Epithelial cell of proximal tubule (primary cell): ENCODE data around the gene TANGO6. TPM values are rescaled to one million over a fixed set of nuclear protein-coding genes. Genes with fewer than 3 reads are reported as not detected.

Source experiments
- DNase-seq: peaks from one replicate; pipeline ENCODE4 v3.0.0-alpha.2; 2011; ENCODE audit warnings: low read depth
- H3K4me3 ChIP-seq: 2 replicates; pipeline ENCODE4 v1.5.1; 2011; ENCODE audit warnings: low read depth, mild to moderate bottlenecking, low read length
- total RNA-seq: library from RNA; depleted of rRNA; stranded (reverse); fragments of >200 nt; gene quantifications from 2 replicates; pipeline ENCODE4 v1.2.3, GENCODE V29; 2015
- TF ChIP-seq, protein P1 (sequence below): conservative IDR thresholded peaks from 2 replicates; pipeline ENCODE4 v1.5.1; 2012; ENCODE audit warnings: low read depth, mild to moderate bottlenecking, low read length

The TANGO6 gene
- total RNA-seq, 1 donor from 2014 or later: 20.0 TPM

- H3K4me3 ChIP-seq: no peak overlapping the region
- no peak for DNase-seq
- TF ChIP-seq, protein P1, sequence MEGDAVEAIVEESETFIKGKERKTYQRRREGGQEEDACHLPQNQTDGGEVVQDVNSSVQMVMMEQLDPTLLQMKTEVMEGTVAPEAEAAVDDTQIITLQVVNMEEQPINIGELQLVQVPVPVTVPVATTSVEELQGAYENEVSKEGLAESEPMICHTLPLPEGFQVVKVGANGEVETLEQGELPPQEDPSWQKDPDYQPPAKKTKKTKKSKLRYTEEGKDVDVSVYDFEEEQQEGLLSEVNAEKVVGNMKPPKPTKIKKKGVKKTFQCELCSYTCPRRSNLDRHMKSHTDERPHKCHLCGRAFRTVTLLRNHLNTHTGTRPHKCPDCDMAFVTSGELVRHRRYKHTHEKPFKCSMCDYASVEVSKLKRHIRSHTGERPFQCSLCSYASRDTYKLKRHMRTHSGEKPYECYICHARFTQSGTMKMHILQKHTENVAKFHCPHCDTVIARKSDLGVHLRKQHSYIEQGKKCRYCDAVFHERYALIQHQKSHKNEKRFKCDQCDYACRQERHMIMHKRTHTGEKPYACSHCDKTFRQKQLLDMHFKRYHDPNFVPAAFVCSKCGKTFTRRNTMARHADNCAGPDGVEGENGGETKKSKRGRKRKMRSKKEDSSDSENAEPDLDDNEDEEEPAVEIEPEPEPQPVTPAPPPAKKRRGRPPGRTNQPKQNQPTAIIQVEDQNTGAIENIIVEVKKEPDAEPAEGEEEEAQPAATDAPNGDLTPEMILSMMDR: no peak
Measured at GRCh38 chr16:69085032-69085695, 241.8 kb downstream of the TANGO6 start.

- TF ChIP-seq, protein P1: no peak
- H3K4me3 ChIP-seq: no peak overlapping the region
- no peak for DNase-seq
Measured at GRCh38 chr16:69087161-69087581, 243.8 kb downstream of the TANGO6 start.

DNA sequence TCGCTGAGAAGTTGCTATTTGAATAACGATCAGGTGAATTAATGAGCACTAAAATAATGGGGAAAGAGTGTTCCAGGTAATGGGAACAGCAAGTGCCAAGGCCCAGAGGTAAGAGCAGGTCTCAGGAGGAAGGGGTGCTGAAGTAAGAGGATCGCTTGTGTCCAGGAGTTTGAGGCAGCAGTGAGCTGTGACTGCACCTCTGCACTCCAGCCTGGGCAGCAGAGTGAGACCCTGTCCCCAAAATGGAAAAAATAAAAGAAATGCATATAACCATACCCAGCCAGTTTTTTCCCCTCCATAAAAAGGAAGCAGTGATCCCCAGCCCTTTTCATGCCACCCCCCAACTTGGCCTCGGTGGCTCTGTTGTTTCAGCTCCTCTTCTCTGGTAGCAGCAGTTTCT is 245.4 kb downstream of the TANGO6 start:
- DNase-seq: no peak
- TF ChIP-seq, protein P1: no peak
- no peak overlapping the region for H3K4me3 ChIP-seq

- DNase-seq: no peak
- TF ChIP-seq, protein P1: no peak
- no peak overlapping the region for H3K4me3 ChIP-seq
Measured at GRCh38 chr16:69089091-69089910, 246.0 kb downstream of the TANGO6 start.

- TF ChIP-seq, protein P1: no peak
- H3K4me3 ChIP-seq: no peak overlapping the region
- no peak for DNase-seq
Measured at GRCh38 chr16:69093974-69094373, 250.6 kb downstream of the TANGO6 start.

- TF ChIP-seq, protein P1: no peak
- DNase-seq: no peak
- no peak overlapping the region for H3K4me3 ChIP-seq
Measured at GRCh38 chr16:69094501-69094900, 251.2 kb downstream of the TANGO6 start.

DNA sequence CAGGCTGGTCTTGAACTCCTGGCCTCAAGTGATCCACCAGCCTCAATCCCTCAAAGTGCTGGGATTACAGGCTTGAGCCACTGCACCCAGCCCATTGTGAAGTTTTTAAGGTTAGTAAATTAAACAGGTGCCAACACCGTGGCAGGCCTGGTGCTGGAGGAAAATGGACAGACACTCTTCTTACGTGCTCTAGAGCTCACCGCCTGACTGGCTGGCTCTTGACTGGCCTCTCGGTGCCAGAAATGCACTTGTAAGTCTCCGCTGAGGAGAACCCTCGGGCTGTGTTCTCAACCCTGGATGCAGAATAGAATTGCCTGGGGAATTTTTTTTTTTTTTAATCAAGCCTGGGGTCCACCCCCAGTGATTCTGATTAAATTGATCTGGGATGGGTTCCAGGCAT is 251.9 kb downstream of the TANGO6 start:
- no peak for DNase-seq
- H3K4me3 ChIP-seq: no peak overlapping the region
- TF ChIP-seq, protein P1: no peak
